Mesenchymal stem cell (in vitro differentiated cells and primary cell): ENCODE measurements around the gene LNX1.
A peak's percentile ranks its signal among the peaks of the same experiment; 100 is the strongest.

ENCODE experiments used
- DNase-seq: peaks from one replicate; pipeline ENCODE4 v3.0.0-alpha.2; 2013
- H2AFZ ChIP-seq: one replicate; pipeline ENCODE4 v1.6.1; 2013; ENCODE audit warnings: low read depth, mild to moderate bottlenecking, control low read depth, inconsistent platforms, low read length, moderate library complexity
- H2AK5ac ChIP-seq: 2 replicates; pipeline ENCODE4 v1.6.1; 2013; ENCODE audit warnings: low read length, moderate library complexity, mild to moderate bottlenecking, inconsistent platforms; ENCODE audit not compliant: severe bottlenecking
- H2BK120ac ChIP-seq: one replicate; pipeline ENCODE4 v1.6.1; 2013; ENCODE audit warnings: low read depth, mild to moderate bottlenecking, inconsistent platforms, low read length, moderate library complexity
- H2BK12ac ChIP-seq, 2 experiments: one replicate each; pipeline ENCODE4 v1.6.1; 2013; ENCODE audit warnings: inconsistent platforms in 2 of 2, low read length in 2 of 2, mild to moderate bottlenecking in 2 of 2, moderate library complexity in 2 of 2, control low read depth in 1 of 2
- H2BK15ac ChIP-seq: one replicate; pipeline ENCODE4 v1.6.1; 2013; ENCODE audit warnings: mild to moderate bottlenecking, low read depth, inconsistent platforms; ENCODE audit not compliant: poor library complexity, severe bottlenecking
- H2BK5ac ChIP-seq: 2 replicates; pipeline ENCODE4 v1.6.1; 2013; ENCODE audit warnings: low read depth, mild to moderate bottlenecking, low read length, control low read depth, inconsistent platforms; ENCODE audit not compliant: poor library complexity, severe bottlenecking
- H3K14ac ChIP-seq, 2 experiments: one replicate each; pipeline ENCODE4 v1.6.1; 2013; ENCODE audit warnings: inconsistent platforms in 2 of 2, low read length in 2 of 2, control low read depth in 1 of 2, mild to moderate bottlenecking in 1 of 2, moderate library complexity in 1 of 2
- H3K18ac ChIP-seq, 2 experiments: one replicate each; pipeline ENCODE4 v1.6.1; 2013; ENCODE audit warnings: inconsistent platforms in 2 of 2, low read length in 2 of 2, control low read depth in 1 of 2, low read depth in 1 of 2, mild to moderate bottlenecking in 1 of 2
- H3K23ac ChIP-seq, 2 experiments: one replicate each; pipeline ENCODE4 v1.6.1; 2013; ENCODE audit warnings: inconsistent platforms in 2 of 2, low read length in 2 of 2, mild to moderate bottlenecking in 2 of 2, moderate library complexity in 2 of 2, control low read depth in 1 of 2
- H3K27ac ChIP-seq: 2 replicates; pipeline ENCODE4 v1.5.1; 2013; ENCODE audit warnings: mild to moderate bottlenecking, moderate library complexity, low read length, control low read depth, inconsistent platforms; ENCODE audit not compliant: poor library complexity, severe bottlenecking
- H3K27me3 ChIP-seq, 2 experiments: 2 replicates each; pipeline versions ENCODE4 v1.6.1 to v1.7.0; 2013; ENCODE audit warnings: low read length in 2 of 2, mild to moderate bottlenecking in 2 of 2, moderate library complexity in 2 of 2, control low read depth in 1 of 2, inconsistent platforms in 1 of 2; ENCODE audit not compliant: control insufficient read depth in 1 of 2, insufficient read depth in 1 of 2
- H3K36me3 ChIP-seq, 2 experiments: 2 replicates each; pipeline versions ENCODE4 v1.6.1 to v1.7.0; 2013; ENCODE audit warnings: low read length in 2 of 2, control low read depth in 1 of 2, inconsistent platforms in 1 of 2, low read depth in 1 of 2, mild to moderate bottlenecking in 1 of 2; ENCODE audit not compliant: insufficient read depth in 2 of 2, control insufficient read depth in 1 of 2
- H3K4ac ChIP-seq, 2 experiments: one replicate each; pipeline ENCODE4 v1.6.1; 2013; ENCODE audit warnings: inconsistent platforms in 2 of 2, low read length in 2 of 2, mild to moderate bottlenecking in 2 of 2, moderate library complexity in 2 of 2, control low read depth in 1 of 2, low read depth in 1 of 2
- H3K4me1 ChIP-seq: 2 replicates; pipeline ENCODE4 v1.6.1; 2013; ENCODE audit warnings: low read depth, low read length, control low read depth; ENCODE audit not compliant: control insufficient read depth, insufficient read depth
- H3K4me2 ChIP-seq: 2 replicates; pipeline ENCODE4 v1.6.1; 2013; ENCODE audit warnings: low read length, mild to moderate bottlenecking, inconsistent platforms; ENCODE audit not compliant: poor library complexity, severe bottlenecking
- H3K4me3 ChIP-seq, 2 experiments: 2 replicates each; pipeline versions ENCODE4 v1.5.1 to v1.7.0; 2013; ENCODE audit warnings: low read length in 2 of 2, mild to moderate bottlenecking in 2 of 2, control low read depth in 1 of 2, low read depth in 1 of 2; ENCODE audit not compliant: insufficient read depth in 1 of 2
- H3K79me1 ChIP-seq: replicated peaks from 2 replicates; pipeline ENCODE4 v1.6.1; 2013; ENCODE audit warnings: mild to moderate bottlenecking, control low read depth, low read length, inconsistent platforms; ENCODE audit not compliant: poor library complexity, severe bottlenecking
- H3K9ac ChIP-seq: 2 replicates; pipeline ENCODE4 v1.7.0; 2013; ENCODE audit warnings: mild to moderate bottlenecking, low read length, moderate library complexity
- H3K9me3 ChIP-seq: 2 replicates; pipeline ENCODE4 v1.7.0; 2013; ENCODE audit warnings: mild to moderate bottlenecking, low read length; ENCODE audit not compliant: control insufficient read depth
- H4K8ac ChIP-seq: one replicate; pipeline ENCODE4 v1.6.1; 2013; ENCODE audit warnings: inconsistent platforms, mild to moderate bottlenecking, low read length, moderate library complexity
- H4K91ac ChIP-seq: one replicate; pipeline ENCODE4 v1.6.1; 2013; ENCODE audit warnings: mild to moderate bottlenecking, low read length, inconsistent platforms
- WGBS: methylation state at CpG from one replicate; pipeline ENCODE4 v1.1.7; 2013; ENCODE audit warnings: mixed read lengths; 5-methylcytosine and 5-hydroxymethylcytosine counted together

LNX1 gene

GRCh38 chr4:53589511-53589910, 1.8 kb downstream of the LNX1 start:
- DNase-seq, result peak; percentile 74
- H3K14ac ChIP-seq, result no peak overlapping the region
- no peak overlapping the region for H3K23ac ChIP-seq
- H3K79me1 ChIP-seq, result no peaks in the 10 kb centered on the region
- H2BK15ac ChIP-seq, result no peak overlapping the region
- H2AFZ ChIP-seq, result no peak overlapping the region
- no peaks in the 10 kb centered on the region for H3K27me3 ChIP-seq
- no peak overlapping the region for H3K27ac ChIP-seq
- H3K9ac ChIP-seq, result no peak overlapping the region
- H3K36me3 ChIP-seq, result no peaks in the 10 kb centered on the region
- H3K9me3 ChIP-seq, result no peaks in the 10 kb centered on the region
- H3K4me3 ChIP-seq, result no peak overlapping the region
- H3K18ac ChIP-seq, result no peak overlapping the region
- 100% methylated on average over 2 of the region's 2 CpGs for WGBS
- H2BK120ac ChIP-seq, result no peak overlapping the region
- no peak overlapping the region for H4K91ac ChIP-seq
- no peak overlapping the region for H3K4ac ChIP-seq
- H3K4me2 ChIP-seq, result no peak overlapping the region
- no peak overlapping the region for H2AK5ac ChIP-seq
- H2BK5ac ChIP-seq, result no peak overlapping the region
- no peak overlapping the region for H4K8ac ChIP-seq
- peaks cover 5% of the 10 kb centered on the region for H3K4me1 ChIP-seq
- H2BK12ac ChIP-seq, result no peak overlapping the region

GRCh38 chr4:53587135-53587534, 4.2 kb downstream of the LNX1 start:
- Histone ChIP-seq H3K4me1 (peaks cover 2% of the 10 kb centered on the region), H3K23ac (no peak overlapping the region), H2BK5ac (no peak overlapping the region), H3K4ac (no peak overlapping the region), H2BK12ac (no peak overlapping the region), H3K4me3 (no peak overlapping the region), H2AFZ (no peak overlapping the region), H4K91ac (no peak overlapping the region), H2BK15ac (no peak overlapping the region), H3K14ac (no peak overlapping the region), H3K9me3 (no peaks in the 10 kb centered on the region), H2BK120ac (no peak overlapping the region), H3K9ac (no peak overlapping the region), H3K4me2 (no peak overlapping the region), H3K27ac (no peak overlapping the region), H3K27me3 (no peaks in the 10 kb centered on the region), H3K36me3 (no peaks in the 10 kb centered on the region), H3K18ac (no peak overlapping the region), H2AK5ac (no peak overlapping the region), H3K79me1 (no peaks in the 10 kb centered on the region), H4K8ac (no peak overlapping the region)
- 78% methylated on average over 2 of the region's 2 CpGs for WGBS
- DNase-seq, result no peak

- WGBS, result 62% methylated on average over 4 of the region's 6 CpGs
- peak; percentile 81 for DNase-seq
- H3K27ac ChIP-seq, result no peak overlapping the region
- H3K23ac ChIP-seq, result no peak overlapping the region
- H3K4me3 ChIP-seq, result no peak overlapping the region
- H2BK5ac ChIP-seq, result no peak overlapping the region
- H2BK12ac ChIP-seq, result no peak overlapping the region
- no peak overlapping the region for H3K4me2 ChIP-seq
- no peaks in the 10 kb centered on the region for H3K27me3 ChIP-seq
- no peak overlapping the region for H3K9ac ChIP-seq
- no peak overlapping the region for H2AFZ ChIP-seq
- peaks cover 2% of the 10 kb centered on the region for H3K4me1 ChIP-seq
- H3K79me1 ChIP-seq, result no peaks in the 10 kb centered on the region
- H4K8ac ChIP-seq, result no peak overlapping the region
- H3K9me3 ChIP-seq, result no peaks in the 10 kb centered on the region
- H2AK5ac ChIP-seq, result no peak overlapping the region
- no peak overlapping the region for H3K4ac ChIP-seq
- no peak overlapping the region for H3K18ac ChIP-seq
- no peak overlapping the region for H2BK120ac ChIP-seq
- no peaks in the 10 kb centered on the region for H3K36me3 ChIP-seq
- no peak overlapping the region for H4K91ac ChIP-seq
- H2BK15ac ChIP-seq, result no peak overlapping the region
- no peak overlapping the region for H3K14ac ChIP-seq
Observed at GRCh38 chr4:53586121-53586816, 5.0 kb downstream of the LNX1 start.

- Histone ChIP-seq H2BK15ac (no peak overlapping the region), H3K4me3 (no peak overlapping the region), H3K9me3 (no peaks in the 10 kb centered on the region), H3K14ac (no peak overlapping the region), H3K79me1 (no peaks in the 10 kb centered on the region), H3K4ac (peak overlapping the region in 1 of 2 experiments; percentile 34), H3K23ac (no peak overlapping the region), H2BK120ac (no peak overlapping the region), H2BK5ac (no peak overlapping the region), H2BK12ac (peak overlapping the region in 1 of 2 experiments; percentile 78), H3K4me1 (peaks cover 2% of the 10 kb centered on the region), H4K91ac (no peak overlapping the region), H2AFZ (no peak overlapping the region), H3K36me3 (no peaks in the 10 kb centered on the region), H3K27ac (no peak overlapping the region), H3K18ac (no peak overlapping the region), H4K8ac (no peak overlapping the region), H3K9ac (no peak overlapping the region), H3K4me2 (no peak overlapping the region), H2AK5ac (no peak overlapping the region), H3K27me3 (no peaks in the 10 kb centered on the region)
- no peak for DNase-seq
- WGBS, result 51% methylated on average over 3 of the region's 4 CpGs
Observed at GRCh38 chr4:53584658-53585057, 6.6 kb downstream of the LNX1 start.
